HepG2 (cell line): Measurements from ENCODE around the gene DCC.

Experiments
- CTCF ChIP-seq: sonication (generic); formaldehyde crosslinking; IDR thresholded peaks from 2 replicates; pipeline ENCODE4 v1.5.0; 2020; ENCODE audit warnings: mild to moderate bottlenecking, missing genetic modification reagents, moderate library complexity
- E2F1 ChIP-seq: sonication (generic); formaldehyde crosslinking; IDR thresholded peaks from 2 replicates; pipeline ENCODE4 v1.5.0; 2020; ENCODE audit warnings: missing genetic modification reagents
- ETV5 ChIP-seq: IDR thresholded peaks from 2 replicates; pipeline ENCODE4 v1.6.1; 2018; ENCODE audit warnings: missing biosample characterization, missing genetic modification reagents, inconsistent platforms, borderline replicate concordance
- EZH2 ChIP-seq: conservative IDR thresholded peaks from 2 replicates; pipeline ENCODE4 v1.6.1; 2012; ENCODE audit warnings: mild to moderate bottlenecking, low read depth, low read length, moderate library complexity
- GPN1 ChIP-seq: sonication (generic); formaldehyde crosslinking; IDR thresholded peaks from 2 replicates; pipeline ENCODE4 v1.5.1; 2020; ENCODE audit warnings: missing genetic modification reagents, borderline replicate concordance
- HNF4G ChIP-seq, 2 experiments: sonication (generic) in 1 of 2; formaldehyde crosslinking in 1 of 2; IDR thresholded peaks; 2 replicates each; pipeline versions ENCODE4 v1.4.0 to v1.6.1; 2011 to 2020; ENCODE audit warnings: borderline replicate concordance in 2 of 2, low read depth in 2 of 2, mild to moderate bottlenecking in 2 of 2, low read length in 1 of 2, missing genetic modification reagents in 1 of 2, moderate library complexity in 1 of 2
- IRF2 ChIP-seq: IDR thresholded peaks from 2 replicates; pipeline ENCODE4 v1.6.1; 2018; ENCODE audit warnings: missing genetic modification reagents, missing compliant biosample characterization
- NR1H2 ChIP-seq: sonication (generic); formaldehyde crosslinking; IDR thresholded peaks from 2 replicates; pipeline ENCODE4 v1.8.1; 2022; ENCODE audit warnings: low read depth, missing genetic modification reagents, borderline replicate concordance
- PBX3 ChIP-seq: sonication (generic); formaldehyde crosslinking; IDR thresholded peaks from 2 replicates; pipeline ENCODE4 v1.8.1; 2023; ENCODE audit warnings: missing genetic modification reagents, inconsistent platforms, borderline replicate concordance
- POLR2AphosphoS5 ChIP-seq: IDR thresholded peaks from 2 replicates; pipeline ENCODE4 v1.6.1; 2012; ENCODE audit warnings: low read depth, low read length
- REST ChIP-seq, 2 experiments: IDR thresholded peaks; 2 replicates each; pipeline ENCODE4 v1.6.1; 2011 to 2012; ENCODE audit warnings: low read length in 2 of 2, borderline replicate concordance in 1 of 2, low read depth in 1 of 2, mild to moderate bottlenecking in 1 of 2, moderate library complexity in 1 of 2
- RNF2 ChIP-seq: fragments of 450-650 bp; conservative IDR thresholded peaks from 2 replicates; pipeline ENCODE4 v1.6.1; 2016; ENCODE audit warnings: low read depth
- ZNF143 ChIP-seq: sonication (generic); formaldehyde crosslinking; IDR thresholded peaks from 2 replicates; pipeline ENCODE4 v1.4.0; 2020; ENCODE audit warnings: missing genetic modification reagents

GRCh38 chr18:52898485-52899058 lies 558.6 kb downstream of the DCC start:
- no peak for TF ChIP-seq HNF4G (IDR thresholded peaks at IDR 0.05; ENCODE audit: borderline replicate concordance, low read depth, low read length)
- no peak for TF ChIP-seq HNF4G (CRISPR knock-in tag; IDR thresholded peaks at IDR 0.05; ENCODE audit: borderline replicate concordance, low read depth)
- no peak for TF ChIP-seq GPN1
- no peak for TF ChIP-seq REST (IDR thresholded peaks at IDR 0.05; ENCODE audit: borderline replicate concordance in 1 of 2, low read depth in 1 of 2, low read length in 2 of 2)
- TF ChIP-seq RNF2: no peak
- no peak for TF ChIP-seq NR1H2 (CRISPR knock-in tag)
- TF ChIP-seq PBX3: no peak
- no peak for TF ChIP-seq ETV5 (CRISPR knock-in tag)
- no peak for TF ChIP-seq IRF2 (CRISPR knock-in tag)
- TF ChIP-seq ZNF143 (CRISPR knock-in tag): no peak
- no peak for TF ChIP-seq CTCF (CRISPR knock-in tag)
- TF ChIP-seq EZH2: no peak
- no peak for TF ChIP-seq E2F1 (CRISPR knock-in tag)
- no peak for TF ChIP-seq POLR2AphosphoS5
